OCI-M2 (cell line): ENCODE measurements around the gene ZNRF2.

Experiments
- DNase-seq: peaks from one replicate; lab custom pipeline; 2025; ENCODE audit not compliant: unreplicated experiment; lab: John Stamatoyannopoulos, UW

ZNRF2 gene

GRCh38 chr7:30321089-30321881 is 36.9 kb downstream of the ZNRF2 start:
- DNase-seq, result no peak

- no peak for DNase-seq
Measured at GRCh38 chr7:30321882-30322192, 37.4 kb downstream of the ZNRF2 start.

GRCh38 chr7:30322271-30323005 is 38.0 kb downstream of the ZNRF2 start:
- DNase-seq, result no peak

GRCh38 chr7:30323006-30323355 is 38.6 kb downstream of the ZNRF2 start:
- no peak for DNase-seq

- DNase-seq, result no peak
Measured at GRCh38 chr7:30327813-30328212, 43.4 kb downstream of the ZNRF2 start.

GRCh38 chr7:30328381-30328780 is 44.0 kb downstream of the ZNRF2 start:
- DNase-seq, result no peak

GRCh38 chr7:30329716-30330115 is 45.3 kb downstream of the ZNRF2 start:
- DNase-seq, result no peak

- DNase-seq, result no peak
Measured at GRCh38 chr7:30330134-30331111, 46.0 kb downstream of the ZNRF2 start.

- DNase-seq, result no peak
Measured at GRCh38 chr7:30331338-30331737, 46.9 kb downstream of the ZNRF2 start.

- no peak for DNase-seq
Measured at GRCh38 chr7:30332549-30332948, 48.2 kb downstream of the ZNRF2 start.

- DNase-seq, result no peak
Measured at GRCh38 chr7:30335763-30336487, 51.5 kb downstream of the ZNRF2 start.

- DNase-seq, result no peak
Measured at GRCh38 chr7:30344513-30344912, 60.1 kb downstream of the ZNRF2 start.

GRCh38 chr7:30347226-30348082 is 63.1 kb downstream of the ZNRF2 start:
- DNase-seq, result no peak

GRCh38 chr7:30348083-30348560 is 63.7 kb downstream of the ZNRF2 start:
- no peak for DNase-seq

- DNase-seq, result no peak
Measured at GRCh38 chr7:30349170-30349569, 64.8 kb downstream of the ZNRF2 start.

GRCh38 chr7:30349816-30350215 is 65.4 kb downstream of the ZNRF2 start:
- DNase-seq, result no peak

- peak; percentile 60 for DNase-seq
Measured at GRCh38 chr7:30351286-30351685, 66.9 kb downstream of the ZNRF2 start.

GRCh38 chr7:30351724-30352123 is 67.3 kb downstream of the ZNRF2 start:
- no peak for DNase-seq

GRCh38 chr7:30352169-30352568 is 67.8 kb downstream of the ZNRF2 start:
- DNase-seq, result no peak

- DNase-seq, result no peak
Measured at GRCh38 chr7:30353532-30353931, 69.1 kb downstream of the ZNRF2 start.
